ENCODE results near the gene KRT86. TPM values are rescaled to one million over a fixed set of nuclear protein-coding genes. Genes with fewer than 3 reads are reported as not detected.
A peak's percentile ranks its signal among the peaks of the same experiment; 100 is the strongest.

The KRT86 gene
- total and polyA plus RNA-seq, 2 of the 13 experiments (the other 11 are each of a cell fraction or from before 2014, with no cell fraction given), result not detected

DNA sequence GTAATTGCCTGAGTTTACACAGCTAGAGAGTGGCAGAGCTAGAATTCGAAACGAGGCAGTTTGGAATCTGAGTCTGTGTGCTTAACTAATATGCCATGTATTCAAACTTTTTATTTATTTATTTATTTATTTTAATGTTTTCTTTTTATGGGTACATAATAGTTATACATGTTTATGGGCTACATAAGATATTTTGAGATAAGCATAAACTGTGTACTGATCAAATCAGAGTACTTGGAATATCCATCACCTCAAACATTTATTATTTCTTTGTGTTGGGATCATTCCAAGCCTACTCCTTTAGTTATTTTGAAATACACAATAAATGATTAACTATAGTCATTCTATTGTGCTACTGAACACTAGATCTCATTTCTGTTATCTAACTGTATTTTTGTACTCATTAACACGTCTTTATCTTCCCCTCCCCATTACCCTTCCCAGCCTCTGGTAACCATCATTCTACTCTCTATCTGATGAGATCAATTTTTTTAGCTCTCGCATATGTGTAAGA, 24.3 kb downstream of the KRT86 start (continued):
- TF ChIP-seq E2F2 (CRISPR knock-in tag; IDR thresholded peaks at IDR 0.05; ENCODE audit: borderline replicate concordance) (no peak), TRIM22 (IDR thresholded peaks at IDR 0.05) (no peak), ATF3 (CRISPR knock-in tag; IDR thresholded peaks at IDR 0.05) (no peak)

DNA sequence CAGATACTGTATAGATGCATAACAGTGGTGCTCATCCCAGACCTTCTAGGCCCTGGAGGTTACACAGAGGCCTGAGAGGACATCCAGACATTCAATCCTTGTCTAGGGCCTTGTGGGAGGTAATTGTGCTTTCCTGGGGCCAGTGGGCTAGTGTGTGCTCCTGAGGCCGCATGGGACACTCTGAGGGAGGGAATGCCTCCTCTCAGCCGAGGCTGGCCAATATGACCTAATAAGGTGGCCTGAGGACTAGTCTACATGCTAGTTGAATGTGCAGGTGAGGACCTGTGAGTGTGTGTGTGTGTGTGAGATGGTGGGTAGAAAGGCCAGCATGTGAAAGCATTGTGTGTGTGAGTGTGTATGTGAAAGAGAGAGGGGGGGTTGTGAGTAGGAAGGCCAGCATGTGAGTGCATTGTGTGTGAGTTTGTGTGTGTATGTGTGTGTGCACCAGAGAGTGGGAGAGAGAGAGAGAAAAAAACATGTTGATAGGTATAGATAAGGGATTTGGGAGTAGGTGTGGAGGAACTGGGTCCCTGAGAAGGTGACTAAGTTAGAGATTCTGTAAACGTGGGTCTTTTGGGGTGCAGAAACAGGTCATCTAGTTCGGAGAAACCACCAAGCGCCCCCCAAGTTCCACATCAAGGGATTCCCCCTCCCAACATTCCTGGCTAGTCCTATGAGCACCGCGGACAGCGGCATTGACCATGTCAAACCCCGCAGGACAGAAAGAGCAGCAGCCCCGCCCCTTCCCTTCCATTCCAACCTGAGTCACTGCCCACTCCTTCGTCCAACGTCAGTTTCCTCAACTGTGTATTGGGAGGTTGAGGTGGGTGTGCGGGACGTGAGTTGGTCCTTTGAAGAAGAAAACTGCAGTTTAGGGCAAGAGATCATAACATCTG, 26.6 kb downstream of the KRT86 start:
- in situ Hi-C loops (cut with HindIII; ENCODE audit: extremely low pct_ligation_motif_present, low pct_unique_long_range_greater_than_20kb), result no loop called here
- Histone ChIP-seq H3K36me3 (replicated peaks in 1 of 2; ENCODE audit: control insufficient read depth in 1 of 2, insufficient read depth in 2 of 2, low read length in 2 of 2) (no peaks in the 10 kb centered on the region), H3K9me3 (ENCODE audit: low read length) (no peaks in the 10 kb centered on the region), H3K79me2 (ENCODE audit: insufficient read depth, low read length) (no peaks in the 10 kb centered on the region), H3K4me1 (ENCODE audit: insufficient read depth, low read length) (no peaks in the 10 kb centered on the region), H2AFZ (ENCODE audit: low read length) (no peak overlapping the region), H4K20me1 (ENCODE audit: insufficient read depth, low read length) (no peaks in the 10 kb centered on the region), H3K9ac (ENCODE audit: insufficient read depth, low read depth, low read length) (no peak overlapping the region), H3K4me2 (ENCODE audit: low read depth, low read length) (no peak overlapping the region), H3K4me3 (replicated peaks in 1 of 3; ENCODE audit: insufficient read depth in 1 of 3, low read depth in 2 of 3, low read length in 3 of 3) (no peak overlapping the region), H3K27ac (ENCODE audit: extremely low read length, insufficient read depth, low read length) (no peak overlapping the region), H3K27me3 (ENCODE audit: control insufficient read depth in 1 of 2, insufficient read depth in 2 of 2, low read length in 2 of 2) (peaks cover 0 to 7% of the 10 kb centered on the region in 2 experiments; a peak in 1 of 5 replicates)
- TF ChIP-seq, protein P1, sequence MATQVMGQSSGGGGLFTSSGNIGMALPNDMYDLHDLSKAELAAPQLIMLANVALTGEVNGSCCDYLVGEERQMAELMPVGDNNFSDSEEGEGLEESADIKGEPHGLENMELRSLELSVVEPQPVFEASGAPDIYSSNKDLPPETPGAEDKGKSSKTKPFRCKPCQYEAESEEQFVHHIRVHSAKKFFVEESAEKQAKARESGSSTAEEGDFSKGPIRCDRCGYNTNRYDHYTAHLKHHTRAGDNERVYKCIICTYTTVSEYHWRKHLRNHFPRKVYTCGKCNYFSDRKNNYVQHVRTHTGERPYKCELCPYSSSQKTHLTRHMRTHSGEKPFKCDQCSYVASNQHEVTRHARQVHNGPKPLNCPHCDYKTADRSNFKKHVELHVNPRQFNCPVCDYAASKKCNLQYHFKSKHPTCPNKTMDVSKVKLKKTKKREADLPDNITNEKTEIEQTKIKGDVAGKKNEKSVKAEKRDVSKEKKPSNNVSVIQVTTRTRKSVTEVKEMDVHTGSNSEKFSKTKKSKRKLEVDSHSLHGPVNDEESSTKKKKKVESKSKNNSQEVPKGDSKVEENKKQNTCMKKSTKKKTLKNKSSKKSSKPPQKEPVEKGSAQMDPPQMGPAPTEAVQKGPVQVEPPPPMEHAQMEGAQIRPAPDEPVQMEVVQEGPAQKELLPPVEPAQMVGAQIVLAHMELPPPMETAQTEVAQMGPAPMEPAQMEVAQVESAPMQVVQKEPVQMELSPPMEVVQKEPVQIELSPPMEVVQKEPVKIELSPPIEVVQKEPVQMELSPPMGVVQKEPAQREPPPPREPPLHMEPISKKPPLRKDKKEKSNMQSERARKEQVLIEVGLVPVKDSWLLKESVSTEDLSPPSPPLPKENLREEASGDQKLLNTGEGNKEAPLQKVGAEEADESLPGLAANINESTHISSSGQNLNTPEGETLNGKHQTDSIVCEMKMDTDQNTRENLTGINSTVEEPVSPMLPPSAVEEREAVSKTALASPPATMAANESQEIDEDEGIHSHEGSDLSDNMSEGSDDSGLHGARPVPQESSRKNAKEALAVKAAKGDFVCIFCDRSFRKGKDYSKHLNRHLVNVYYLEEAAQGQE (IDR thresholded peaks at IDR 0.05; ENCODE audit: borderline replicate concordance in 1 of 2, low read depth in 1 of 2, low read length in 2 of 2), result peak; percentile 30 to 81
- TF ChIP-seq, protein P2, sequence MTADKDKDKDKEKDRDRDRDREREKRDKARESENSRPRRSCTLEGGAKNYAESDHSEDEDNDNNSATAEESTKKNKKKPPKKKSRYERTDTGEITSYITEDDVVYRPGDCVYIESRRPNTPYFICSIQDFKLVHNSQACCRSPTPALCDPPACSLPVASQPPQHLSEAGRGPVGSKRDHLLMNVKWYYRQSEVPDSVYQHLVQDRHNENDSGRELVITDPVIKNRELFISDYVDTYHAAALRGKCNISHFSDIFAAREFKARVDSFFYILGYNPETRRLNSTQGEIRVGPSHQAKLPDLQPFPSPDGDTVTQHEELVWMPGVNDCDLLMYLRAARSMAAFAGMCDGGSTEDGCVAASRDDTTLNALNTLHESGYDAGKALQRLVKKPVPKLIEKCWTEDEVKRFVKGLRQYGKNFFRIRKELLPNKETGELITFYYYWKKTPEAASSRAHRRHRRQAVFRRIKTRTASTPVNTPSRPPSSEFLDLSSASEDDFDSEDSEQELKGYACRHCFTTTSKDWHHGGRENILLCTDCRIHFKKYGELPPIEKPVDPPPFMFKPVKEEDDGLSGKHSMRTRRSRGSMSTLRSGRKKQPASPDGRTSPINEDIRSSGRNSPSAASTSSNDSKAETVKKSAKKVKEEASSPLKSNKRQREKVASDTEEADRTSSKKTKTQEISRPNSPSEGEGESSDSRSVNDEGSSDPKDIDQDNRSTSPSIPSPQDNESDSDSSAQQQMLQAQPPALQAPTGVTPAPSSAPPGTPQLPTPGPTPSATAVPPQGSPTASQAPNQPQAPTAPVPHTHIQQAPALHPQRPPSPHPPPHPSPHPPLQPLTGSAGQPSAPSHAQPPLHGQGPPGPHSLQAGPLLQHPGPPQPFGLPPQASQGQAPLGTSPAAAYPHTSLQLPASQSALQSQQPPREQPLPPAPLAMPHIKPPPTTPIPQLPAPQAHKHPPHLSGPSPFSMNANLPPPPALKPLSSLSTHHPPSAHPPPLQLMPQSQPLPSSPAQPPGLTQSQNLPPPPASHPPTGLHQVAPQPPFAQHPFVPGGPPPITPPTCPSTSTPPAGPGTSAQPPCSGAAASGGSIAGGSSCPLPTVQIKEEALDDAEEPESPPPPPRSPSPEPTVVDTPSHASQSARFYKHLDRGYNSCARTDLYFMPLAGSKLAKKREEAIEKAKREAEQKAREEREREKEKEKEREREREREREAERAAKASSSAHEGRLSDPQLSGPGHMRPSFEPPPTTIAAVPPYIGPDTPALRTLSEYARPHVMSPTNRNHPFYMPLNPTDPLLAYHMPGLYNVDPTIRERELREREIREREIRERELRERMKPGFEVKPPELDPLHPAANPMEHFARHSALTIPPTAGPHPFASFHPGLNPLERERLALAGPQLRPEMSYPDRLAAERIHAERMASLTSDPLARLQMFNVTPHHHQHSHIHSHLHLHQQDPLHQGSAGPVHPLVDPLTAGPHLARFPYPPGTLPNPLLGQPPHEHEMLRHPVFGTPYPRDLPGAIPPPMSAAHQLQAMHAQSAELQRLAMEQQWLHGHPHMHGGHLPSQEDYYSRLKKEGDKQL (CRISPR knock-in tag; IDR thresholded peaks at IDR 0.05; ENCODE audit: low read depth), result no peak
- FAIRE-seq (no peak), DNase-seq (ENCODE audit: low spot score) (no peak), ATAC-seq (no peak)
- intact Hi-C loops (cut with micrococcal nuclease; ENCODE audit: unreplicated experiment), result no loop called here
- ChIA-PET POLR2A (no interaction called here), CTCF (ENCODE audit: low intra/inter-chr PET ratio, low total read pairs) (no interaction called here)
- no TSS peak for BruUV-seq (replicated peaks)
- 31% methylated on average over 13 of the region's 14 CpGs for WGBS (ENCODE audit: low lambda C conversion rate)

All from HepG2 (cell line).